GM12891 (cell line): ENCODE data around the gene L1CAM.
A peak's percentile ranks its signal among the peaks of the same experiment; 100 is the strongest.

Experiments used
- DNase-seq: peaks from one replicate; pipeline ENCODE4 v3.0.0; 2011; ENCODE audit warnings: low spot score; ENCODE audit not compliant: insufficient read length
- FAIRE-seq: peaks from 2 replicates; lab custom pipeline; 2011; peaks lifted over from hg19 to GRCh38; lab: Jason Lieb, UNC
- PAX5 ChIP-seq: IDR thresholded peaks from 2 replicates; pipeline ENCODE4 v1.6.1; 2011; ENCODE audit warnings: low read length, moderate library complexity, mild to moderate bottlenecking; ENCODE audit not compliant: insufficient read depth, severe bottlenecking
- POLR2A ChIP-seq: IDR thresholded peaks from 2 replicates; pipeline ENCODE4 v1.6.1; 2011; ENCODE audit warnings: low read depth, low read length, control low read depth
- POLR2AphosphoS5 ChIP-seq: IDR thresholded peaks from 2 replicates; pipeline ENCODE4 v1.6.1; 2011; ENCODE audit warnings: low read depth, low read length, control low read depth
- POU2F2 ChIP-seq: IDR thresholded peaks from 2 replicates; pipeline ENCODE4 v1.6.1; 2011; ENCODE audit warnings: low read depth, mild to moderate bottlenecking, control low read depth, low read length, moderate library complexity
- SPI1 ChIP-seq: IDR thresholded peaks from 2 replicates; pipeline ENCODE4 v1.6.1; 2011; ENCODE audit warnings: low read depth, low read length, control low read depth
- TAF1 ChIP-seq: IDR thresholded peaks from 2 replicates; pipeline ENCODE4 v1.6.1; 2011; ENCODE audit warnings: low read depth, low read length, control low read depth

L1CAM gene

GRCh38 chrX:153911798-153912197 lies 25.8 kb upstream of the L1CAM start:
- FAIRE-seq = no peak
- DNase-seq = no peak
- TF ChIP-seq POLR2A (no peak), PAX5 (no peak), POU2F2 (no peak), TAF1 (no peak), POLR2AphosphoS5 (no peak), SPI1 (no peak)

GRCh38 chrX:153910446-153910845 lies 24.5 kb upstream of the L1CAM start:
- DNase-seq (no peak), FAIRE-seq (no peak)
- TF ChIP-seq PAX5 = no peak
- TF ChIP-seq POLR2AphosphoS5 = no peak
- no peak for TF ChIP-seq TAF1

DNA sequence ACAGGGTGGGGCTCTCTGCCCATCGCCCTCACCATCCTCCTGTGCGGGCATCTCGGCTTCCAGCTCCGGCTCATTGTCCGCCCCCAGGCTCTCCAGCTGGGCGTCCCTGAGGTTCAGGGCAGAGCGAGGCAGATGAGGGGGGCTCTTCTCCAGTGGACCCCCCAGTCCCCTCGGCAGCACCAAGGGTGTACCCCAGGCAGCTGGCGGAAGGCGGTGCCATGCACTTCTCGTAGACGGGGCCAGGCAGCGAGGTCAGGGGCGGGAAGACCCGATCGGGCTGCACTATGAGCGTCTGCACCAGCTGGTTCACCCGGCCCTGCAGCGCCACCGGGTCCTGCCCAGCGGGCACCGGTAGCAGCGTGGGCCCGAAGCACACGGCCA lies 24.0 kb upstream of the L1CAM start:
- DNase-seq (no peak), FAIRE-seq (no peak)
- TF ChIP-seq POLR2AphosphoS5 = no peak
- no peak for TF ChIP-seq PAX5
- TF ChIP-seq SPI1 = no peak
- TF ChIP-seq POLR2A = no peak
- no peak for TF ChIP-seq TAF1

DNA sequence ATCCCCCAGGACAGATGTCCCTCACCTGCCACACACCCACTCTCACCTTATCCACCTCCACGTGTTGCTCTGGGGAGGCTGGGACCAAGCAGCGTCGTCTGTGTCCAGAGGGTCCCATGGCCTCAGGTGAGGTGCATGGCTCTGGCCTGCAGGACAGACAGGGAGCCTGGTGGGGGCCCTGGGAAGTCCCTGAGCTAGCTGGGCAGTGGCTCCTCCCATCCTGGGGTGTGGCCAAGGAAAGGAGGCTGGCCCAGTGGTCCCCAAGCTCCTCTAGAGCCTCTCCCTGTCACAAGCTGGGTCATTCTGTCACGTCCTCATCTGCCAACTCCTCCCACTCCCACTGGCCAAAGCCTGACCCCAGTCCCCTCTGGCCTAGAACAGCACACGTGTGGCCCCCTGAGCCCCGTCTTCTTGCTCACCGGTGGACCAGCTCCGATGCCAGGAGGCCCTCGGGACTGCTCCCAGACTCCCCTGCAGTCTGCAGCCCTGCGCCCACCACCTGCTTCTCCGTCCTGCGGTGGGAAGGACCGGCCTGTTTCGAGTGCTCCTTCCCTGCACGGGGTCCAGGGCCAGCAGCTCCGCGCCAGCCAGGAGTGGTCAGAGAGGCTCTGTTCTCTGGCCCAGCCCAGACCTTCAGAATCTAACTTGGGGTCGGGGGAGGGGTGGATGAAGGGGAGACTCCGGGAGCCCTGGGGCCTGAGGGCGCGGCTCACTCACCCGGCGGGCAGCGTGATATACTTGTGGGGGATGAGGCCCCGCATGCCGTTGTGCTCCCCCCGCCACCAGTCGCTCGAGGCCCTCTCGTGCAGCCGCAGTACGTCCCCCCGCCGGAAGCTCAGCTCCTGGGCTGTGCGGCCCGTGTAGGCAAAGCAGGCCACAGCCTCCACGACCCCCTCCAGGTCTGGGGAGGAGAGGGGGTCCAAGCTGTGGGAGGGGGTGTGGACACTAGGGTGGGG lies 23.3 kb upstream of the L1CAM start:
- DNase-seq = no peak
- FAIRE-seq = peak; percentile 83
- TF ChIP-seq TAF1 (no peak), POLR2A (no peak), POLR2AphosphoS5 (no peak), PAX5 (no peak)

DNA sequence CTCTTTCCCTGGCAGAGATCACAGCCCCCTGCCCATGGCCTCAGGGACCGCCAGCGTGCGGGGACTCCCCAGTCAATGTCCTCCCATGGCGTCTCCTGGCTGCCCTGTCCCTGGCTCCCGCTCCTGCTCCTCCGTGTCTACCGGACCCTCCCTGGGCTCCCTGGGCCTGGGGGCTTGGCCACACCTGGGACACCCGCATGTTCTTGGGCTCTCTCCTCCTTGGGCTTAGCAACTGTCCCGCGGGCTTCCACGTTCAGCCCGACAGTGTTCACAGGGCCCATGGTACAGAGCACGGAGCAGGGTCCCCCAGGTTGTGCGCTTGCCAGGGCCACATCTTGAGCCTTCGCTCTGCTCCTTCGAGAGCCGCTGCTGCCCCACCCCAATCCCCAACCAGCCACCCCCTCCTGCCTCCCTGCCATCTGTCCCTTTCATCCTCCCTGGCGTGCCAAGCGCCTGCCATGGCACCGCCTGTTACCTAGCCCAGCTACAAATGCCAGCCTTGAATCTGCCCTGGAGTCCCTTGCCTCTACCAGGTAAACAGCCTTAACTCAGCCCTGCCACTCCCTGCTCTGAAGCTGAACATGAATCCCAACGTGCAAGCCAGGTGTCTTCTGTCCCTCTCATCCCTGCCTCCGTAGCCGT lies 22.4 kb upstream of the L1CAM start:
- FAIRE-seq (no peak), DNase-seq (no peak)
- TF ChIP-seq TAF1 = no peak
- TF ChIP-seq SPI1 = no peak
- TF ChIP-seq PAX5 = no peak
- TF ChIP-seq POLR2AphosphoS5 = no peak

- TF ChIP-seq POU2F2 (no peak), SPI1 (no peak)
- FAIRE-seq (no peak), DNase-seq (no peak)
Measured at GRCh38 chrX:153907456-153907855, 21.5 kb upstream of the L1CAM start.

- no peak for FAIRE-seq
- TF ChIP-seq POLR2AphosphoS5 = no peak
- TF ChIP-seq POU2F2 = no peak
- TF ChIP-seq PAX5 = no peak
- TF ChIP-seq POLR2A = no peak
- no peak for TF ChIP-seq TAF1
- TF ChIP-seq SPI1 = no peak
Measured at GRCh38 chrX:153906126-153906917, 20.3 kb upstream of the L1CAM start.

GRCh38 chrX:153905481-153906095 lies 19.6 kb upstream of the L1CAM start:
- FAIRE-seq (no peak), DNase-seq (no peak)
- no peak for TF ChIP-seq SPI1
- no peak for TF ChIP-seq PAX5
- no peak for TF ChIP-seq TAF1
- TF ChIP-seq POLR2A = no peak
- TF ChIP-seq POLR2AphosphoS5 = no peak
- no peak for TF ChIP-seq POU2F2

More at GRCh38 chrX:153906126-153906917, 20.3 kb upstream of the L1CAM start:
- no peak for DNase-seq

- DNase-seq (no peak), FAIRE-seq (peak; percentile 23)
- TF ChIP-seq SPI1 = no peak
- TF ChIP-seq POU2F2 = no peak
- no peak for TF ChIP-seq POLR2A
- TF ChIP-seq POLR2AphosphoS5 = no peak
- no peak for TF ChIP-seq TAF1
- no peak for TF ChIP-seq PAX5
Measured at GRCh38 chrX:153903991-153904957, 18.3 kb upstream of the L1CAM start, which contains the start of gene AVPR2. AVPR2 (plus strand) TSS chrX:153904673; CDS start chrX:153905146, 473 bp downstream.
